Neuronal stem cell (in vitro differentiated cells): ENCODE measurements around the gene RANBP3.
"Not testable (repeated sequence)": the region's sequence is repeated elsewhere in the genome, so short reads cannot be mapped to it uniquely, and the experiment has no call there.

Experiments used
- DNase-seq: peaks from one replicate; pipeline ENCODE4 v3.0.0-alpha.2; 2013; ENCODE audit warnings: low spot score
- H2AFZ ChIP-seq: one replicate; pipeline ENCODE4 v1.6.1; 2013; ENCODE audit warnings: mild to moderate bottlenecking, low read length, inconsistent platforms
- H2AK5ac ChIP-seq: 2 replicates; pipeline ENCODE4 v1.6.1; 2013; ENCODE audit warnings: low read depth, mild to moderate bottlenecking, inconsistent platforms, low read length, moderate library complexity, mixed read lengths
- H2BK120ac ChIP-seq: 2 replicates; pipeline ENCODE4 v1.6.1; 2013; ENCODE audit warnings: low read depth, mild to moderate bottlenecking, inconsistent platforms, low read length, moderate library complexity, mixed read lengths
- H2BK12ac ChIP-seq: one replicate; pipeline ENCODE4 v1.6.1; 2013; ENCODE audit warnings: low read length, inconsistent platforms
- H2BK15ac ChIP-seq: 2 replicates; pipeline ENCODE4 v1.6.1; 2013; ENCODE audit warnings: mild to moderate bottlenecking, low read length, inconsistent platforms, mixed read lengths
- H2BK5ac ChIP-seq: one replicate; pipeline ENCODE4 v1.6.1; 2013; ENCODE audit warnings: inconsistent platforms, mild to moderate bottlenecking, low read length, moderate library complexity
- H3K14ac ChIP-seq: one replicate; pipeline ENCODE4 v1.6.1; 2013; ENCODE audit warnings: low read length, inconsistent platforms
- H3K18ac ChIP-seq: 2 replicates; pipeline ENCODE4 v1.6.1; 2013; ENCODE audit warnings: low read length, inconsistent platforms
- H3K23ac ChIP-seq: 2 replicates; pipeline ENCODE4 v1.6.1; 2013; ENCODE audit warnings: low read depth, mild to moderate bottlenecking, mixed read lengths, low read length, inconsistent platforms; ENCODE audit not compliant: poor library complexity
- H3K27ac ChIP-seq: replicated peaks from 3 replicates; pipeline ENCODE4 v1.5.1; 2013; ENCODE audit warnings: low read length, inconsistent platforms
- H3K27me3 ChIP-seq, 3 experiments: 2 replicates each; pipeline ENCODE4 v1.6.1; 2013; ENCODE audit warnings: low read length in 3 of 3, mild to moderate bottlenecking in 2 of 3, inconsistent platforms in 1 of 3, low read depth in 1 of 3, mixed read lengths in 1 of 3, moderate library complexity in 1 of 3; ENCODE audit not compliant: control insufficient read depth in 3 of 3, insufficient read depth in 3 of 3
- H3K36me3 ChIP-seq, 2 donors: replicated peaks in 1 of 2; 2 replicates each; pipeline ENCODE4 v1.6.1; 2013; ENCODE audit warnings: low read length in 2 of 2; ENCODE audit not compliant: control insufficient read depth in 2 of 2, insufficient read depth in 2 of 2
- H3K4ac ChIP-seq: 2 replicates; pipeline ENCODE4 v1.6.1; 2013; ENCODE audit warnings: inconsistent platforms, mild to moderate bottlenecking, low read length, moderate library complexity
- H3K4me1 ChIP-seq, 2 donors: 1 replicate in 1 of 2; 2 replicates in 1 of 2; pipeline ENCODE4 v1.6.1; 2013; ENCODE audit warnings: low read length in 2 of 2, low read depth in 1 of 2; ENCODE audit not compliant: control insufficient read depth in 2 of 2, insufficient read depth in 1 of 2
- H3K4me2 ChIP-seq: one replicate; pipeline ENCODE4 v1.6.1; 2013; ENCODE audit warnings: mild to moderate bottlenecking, low read length, inconsistent platforms; ENCODE audit not compliant: insufficient read depth, poor library complexity, severe bottlenecking
- H3K4me3 ChIP-seq, 2 donors: 2 replicates each; pipeline ENCODE4 v1.5.1; 2013; ENCODE audit warnings: low read length in 2 of 2, mild to moderate bottlenecking in 2 of 2, inconsistent platforms in 1 of 2, moderate library complexity in 1 of 2
- H3K79me1 ChIP-seq: one replicate; pipeline ENCODE4 v1.6.1; 2013; ENCODE audit warnings: low read depth, mild to moderate bottlenecking, inconsistent platforms, low read length, moderate library complexity
- H3K9ac ChIP-seq: one replicate; pipeline ENCODE4 v1.6.1; 2013; ENCODE audit warnings: mild to moderate bottlenecking, low read depth, low read length, inconsistent platforms; ENCODE audit not compliant: poor library complexity
- H3K9me3 ChIP-seq, 2 donors: replicated peaks in 1 of 2; 2 replicates each; pipeline versions ENCODE3 to v1.6.1; 2013; ENCODE audit warnings: low read length in 2 of 2, mild to moderate bottlenecking in 2 of 2, inconsistent platforms in 1 of 2, low read depth in 1 of 2, mixed read lengths in 1 of 2, moderate library complexity in 1 of 2; ENCODE audit not compliant: control insufficient read depth in 2 of 2, insufficient read depth in 1 of 2
- H4K8ac ChIP-seq: one replicate; pipeline ENCODE4 v1.6.1; 2013; ENCODE audit warnings: low read depth, mild to moderate bottlenecking, inconsistent platforms, low read length, moderate library complexity
- H4K91ac ChIP-seq: one replicate; pipeline ENCODE4 v1.6.1; 2013; ENCODE audit warnings: low read length, low read depth, mild to moderate bottlenecking, inconsistent platforms; ENCODE audit not compliant: poor library complexity
- WGBS, 2 donors: extraction: QIAGEN DNeasy Blood & Tissue Kit; methylation state at CpG; one replicate each; pipeline ENCODE4 v1.1.7; 2013; ENCODE audit warnings: missing lambda C conversion rate in 2 of 2, mixed read lengths in 1 of 2; ENCODE audit not compliant: insufficient read length in 2 of 2, insufficient replicate concordance in 1 of 2; ENCODE audit errors: extremely low coverage in 2 of 2; 5-methylcytosine and 5-hydroxymethylcytosine counted together

Gene RANBP3

GRCh38 chr19:6006070-6006446 lies 28.1 kb upstream of the RANBP3 start:
- not testable (repeated sequence) for H3K23ac ChIP-seq, H3K9me3 ChIP-seq, H3K4me2 ChIP-seq, H2AFZ ChIP-seq, H2BK120ac ChIP-seq, H2BK15ac ChIP-seq, H4K91ac ChIP-seq, H3K4me1 ChIP-seq, H3K18ac ChIP-seq, H2BK12ac ChIP-seq, H3K27me3 ChIP-seq, H3K27ac ChIP-seq, H4K8ac ChIP-seq, H3K9ac ChIP-seq, H2BK5ac ChIP-seq, H3K4ac ChIP-seq, DNase-seq, H2AK5ac ChIP-seq, H3K4me3 ChIP-seq, H3K79me1 ChIP-seq
- peak overlapping the region; percentile 14 for H3K14ac ChIP-seq
- H3K36me3 ChIP-seq: peaks cover under 1 to 71% of the 10 kb centered on the region in 2 donors
- WGBS, 2 donors: no CpG with 5 or more reads among the region's 7 CpGs

- Histone ChIP-seq H3K4me1 (no peaks in the 10 kb centered on the region), H3K36me3 (peaks cover 2 to 75% of the 10 kb centered on the region in 2 donors), H2BK5ac (peak overlapping the region; percentile 75), H3K14ac (peak overlapping the region; percentile 14), H3K18ac (no peak overlapping the region), H3K9ac (no peak overlapping the region), H3K4me3 (peak overlapping the region in 1 of 2 donors; percentile 38), H3K4me2 (no peak overlapping the region), H3K27ac (no peak overlapping the region), H3K4ac (no peak overlapping the region), H4K91ac (no peak overlapping the region), H2BK120ac (no peak overlapping the region), H2BK15ac (no peak overlapping the region), H3K79me1 (peaks cover 1% of the 10 kb centered on the region), H4K8ac (no peak overlapping the region), H3K9me3 (peaks cover 0 to 6% of the 10 kb centered on the region in 2 donors), H2AK5ac (no peak overlapping the region), H3K23ac (no peak overlapping the region), H2BK12ac (no peak overlapping the region), H3K27me3 (no peaks in the 10 kb centered on the region), H2AFZ (no peak overlapping the region)
- no CpG with 5 or more reads among the region's 18 CpGs for WGBS, 2 donors
- no peak for DNase-seq
Observed at GRCh38 chr19:6005321-6006069, 27.6 kb upstream of the RANBP3 start.

GRCh38 chr19:6003976-6004375 lies 26.0 kb upstream of the RANBP3 start:
- Histone ChIP-seq H2BK15ac (no peak overlapping the region), H3K36me3 (peaks cover 2 to 79% of the 10 kb centered on the region in 2 donors), H3K79me1 (peaks cover 1% of the 10 kb centered on the region), H3K4me1 (no peaks in the 10 kb centered on the region), H4K8ac (no peak overlapping the region), H3K14ac (no peak overlapping the region), H3K27me3 (no peaks in the 10 kb centered on the region), H3K4me2 (no peak overlapping the region), H3K4me3 (no peak overlapping the region), H2AK5ac (no peak overlapping the region), H3K27ac (no peak overlapping the region), H3K9me3 (peaks cover 0 to 11% of the 10 kb centered on the region in 2 donors), H2AFZ (no peak overlapping the region), H2BK120ac (no peak overlapping the region), H4K91ac (no peak overlapping the region), H3K4ac (no peak overlapping the region), H3K18ac (no peak overlapping the region), H2BK5ac (no peak overlapping the region), H3K9ac (no peak overlapping the region), H3K23ac (no peak overlapping the region), H2BK12ac (no peak overlapping the region)
- no peak for DNase-seq
- WGBS, 2 donors: no CpG with 5 or more reads among the region's 10 CpGs

GRCh38 chr19:6002591-6002990 lies 24.7 kb upstream of the RANBP3 start:
- Histone ChIP-seq H3K4ac (no peak overlapping the region), H3K23ac (peak overlapping the region; percentile 65), H3K9me3 (peaks cover 0 to 11% of the 10 kb centered on the region in 2 donors), H2AK5ac (no peak overlapping the region), H3K4me3 (peak overlapping the region in 1 of 2 donors; percentile 32), H3K18ac (peak overlapping the region; percentile 6), H4K91ac (no peak overlapping the region), H4K8ac (no peak overlapping the region), H3K14ac (peak overlapping the region; percentile 38), H2BK5ac (no peak overlapping the region), H3K4me1 (no peaks in the 10 kb centered on the region), H3K79me1 (no peaks in the 10 kb centered on the region), H2BK120ac (no peak overlapping the region), H3K27ac (no peak overlapping the region), H3K9ac (no peak overlapping the region), H3K27me3 (no peaks in the 10 kb centered on the region), H3K4me2 (no peak overlapping the region), H2AFZ (no peak overlapping the region), H3K36me3 (peaks cover 2 to 84% of the 10 kb centered on the region in 2 donors), H2BK12ac (peak overlapping the region; percentile 58), H2BK15ac (no peak overlapping the region)
- WGBS, 2 donors: no CpG with 5 or more reads among the region's 26 CpGs
- no peak for DNase-seq
